Spinal cord (tissue), 10 donors: ENCODE results near the gene KRTAP4-9. TPM values are rescaled to one million over a fixed set of nuclear protein-coding genes. Genes with fewer than 3 reads are reported as not detected.
"Not testable (repeated sequence)": the region's sequence is repeated elsewhere in the genome, so short reads cannot be mapped to it uniquely, and the experiment has no call there.

ENCODE experiments used
- DNase-seq, 6 donors: peaks; one replicate each; pipeline versions ENCODE4 v3.0.0 to v3.0.0-alpha.2; 2013 to 2015; ENCODE audit warnings: low spot score in 6 of 6, low read depth in 4 of 6
- H3K27ac ChIP-seq: one replicate; pipeline ENCODE4 v1.5.1; 2013; ENCODE audit warnings: low read depth, low read length, control low read depth
- H3K27me3 ChIP-seq: one replicate; pipeline ENCODE4 v1.6.1; 2013; ENCODE audit warnings: low read length; ENCODE audit not compliant: control insufficient read depth, insufficient read depth
- H3K36me3 ChIP-seq: one replicate; pipeline ENCODE4 v1.6.1; 2013; ENCODE audit warnings: low read length; ENCODE audit not compliant: control insufficient read depth, insufficient read depth
- H3K4me1 ChIP-seq: one replicate; pipeline ENCODE4 v1.6.1; 2013; ENCODE audit warnings: low read length; ENCODE audit not compliant: control insufficient read depth, insufficient read depth
- H3K4me3 ChIP-seq: one replicate; pipeline ENCODE4 v1.5.1; 2013; ENCODE audit warnings: low read depth, low read length, control low read depth
- H3K9me3 ChIP-seq: one replicate; pipeline ENCODE4 v1.6.1; 2013; ENCODE audit warnings: low read length; ENCODE audit not compliant: control insufficient read depth, insufficient read depth
- WGBS: methylation state at CpG from one replicate; pipeline ENCODE4 v1.1.5; 2013; ENCODE audit warnings: missing lambda C conversion rate; ENCODE audit not compliant: insufficient coverage; 5-methylcytosine and 5-hydroxymethylcytosine counted together
- polyA plus RNA-seq, 2 donors: library from polyadenylated mRNA; unstranded; fragments of 120-200 nt; gene quantifications; one replicate each; pipeline ENCODE4 v1.2.1, GENCODE V29; 2013; ENCODE audit not compliant: insufficient read length in 2 of 2
- total RNA-seq, 2 donors: library from RNA; depleted of rRNA in 1 of 2; stranded (reverse); fragments of 120-200 nt in 1 of 2; fragments of >200 nt in 1 of 2; gene quantifications; one replicate each; pipeline versions ENCODE4 v1.2.3 to v1.2.4, GENCODE V29; 2013 to 2014
- donor health status: healthy.

The KRTAP4-9 gene
- total and polyA plus RNA-seq, 4 donors = not detected

DNA sequence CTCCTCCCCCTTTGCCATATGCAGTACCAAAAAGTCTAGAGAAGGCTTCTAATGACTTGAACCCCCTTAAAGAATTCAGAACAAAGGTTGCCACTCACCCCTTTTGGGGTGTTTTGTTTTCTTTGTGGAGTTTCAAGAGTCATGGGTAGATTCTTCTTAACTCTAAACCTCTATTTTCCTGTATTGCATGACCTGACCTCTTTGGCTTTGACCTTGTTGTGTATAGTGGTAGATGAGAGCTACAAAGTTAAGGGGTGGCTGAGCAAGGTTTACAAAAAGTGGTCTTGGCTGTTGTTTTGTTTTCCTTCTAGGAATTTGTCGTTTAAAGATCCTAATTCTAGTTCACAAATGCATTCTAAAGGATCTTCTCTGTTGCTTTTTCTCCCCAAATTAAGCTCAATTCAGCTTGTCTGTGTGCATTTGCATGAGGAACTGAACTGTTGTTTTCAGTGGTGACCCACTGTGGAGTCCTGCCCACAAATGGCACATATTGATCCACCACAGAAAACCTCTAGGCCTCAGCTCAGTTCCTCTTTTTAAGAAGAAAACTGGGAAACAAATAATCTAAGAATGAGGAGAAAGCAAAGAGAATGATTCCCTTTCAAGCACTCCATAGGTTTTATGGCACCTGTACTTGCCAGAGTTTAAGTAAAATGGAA is 3.7 kb downstream of the KRTAP4-9 start:
- not testable (repeated sequence) for H3K9me3 ChIP-seq, H3K27me3 ChIP-seq, H3K36me3 ChIP-seq, H3K4me3 ChIP-seq, H3K27ac ChIP-seq, DNase-seq, H3K4me1 ChIP-seq
- no CpG with 5 or more reads among the region's 1 CpG for WGBS

DNA sequence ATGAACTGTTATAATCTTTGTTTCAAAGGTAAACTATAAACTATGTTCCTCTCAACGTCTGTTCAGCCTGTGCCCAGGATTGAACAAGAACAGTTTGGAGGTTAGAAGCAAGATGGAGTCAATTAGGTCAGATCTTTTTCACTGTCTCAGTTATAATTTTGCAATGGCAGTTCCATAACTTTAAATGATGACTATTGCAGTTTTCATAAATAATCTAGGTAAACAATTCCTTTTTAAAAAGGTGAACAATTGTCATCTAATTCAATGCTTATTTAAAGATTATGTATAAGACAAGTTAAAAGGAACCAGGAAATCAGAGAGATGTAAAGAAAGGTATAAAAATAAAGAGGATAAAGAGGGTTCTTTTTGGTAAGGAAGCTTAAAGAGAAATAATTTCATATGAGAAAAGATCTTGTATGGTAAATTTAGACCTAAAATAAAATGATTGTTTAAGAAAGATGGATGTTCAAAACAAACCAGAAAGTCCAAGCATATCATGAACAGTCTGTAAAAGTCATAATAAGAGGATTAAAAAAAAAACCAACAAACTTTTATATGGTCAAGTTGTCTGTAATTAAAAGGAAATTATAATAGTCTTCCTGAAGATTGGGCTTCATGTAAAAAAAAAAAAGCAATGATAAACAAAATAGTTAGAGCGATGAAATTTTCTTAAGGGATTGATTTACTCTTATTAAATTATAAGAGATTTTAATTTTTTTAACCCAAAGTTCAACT is 6.1 kb downstream of the KRTAP4-9 start:
- H3K4me3 ChIP-seq = no peak overlapping the region
- peaks cover 2% of the 10 kb centered on the region for H3K9me3 ChIP-seq
- H3K27ac ChIP-seq = no peak overlapping the region
- H3K27me3 ChIP-seq = no peaks in the 10 kb centered on the region
- DNase-seq = no peak
- no peaks in the 10 kb centered on the region for H3K4me1 ChIP-seq
- WGBS = no CpG with 5 or more reads among the region's 2 CpGs
- H3K36me3 ChIP-seq = no peaks in the 10 kb centered on the region

DNA sequence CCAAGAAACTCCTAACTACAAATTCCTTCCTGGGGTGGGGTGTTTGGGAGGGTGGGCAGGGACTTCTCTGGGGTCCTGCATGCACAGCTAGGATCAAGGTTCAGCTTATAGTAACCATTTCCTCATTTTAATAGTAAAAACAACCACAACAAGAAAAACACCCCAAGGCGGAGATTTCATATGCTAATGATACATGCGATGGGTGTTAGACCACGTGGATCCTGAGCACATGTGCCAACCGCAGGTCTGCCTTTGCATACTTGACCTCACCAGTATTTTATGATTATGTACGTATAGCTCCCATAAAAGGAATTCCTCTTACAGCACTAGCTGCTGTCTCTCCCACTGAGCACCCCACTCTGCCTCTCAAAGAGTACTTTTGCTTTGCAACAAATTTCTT is 11.1 kb downstream of the KRTAP4-9 start:
- Histone ChIP-seq H3K9me3 (peaks cover 2% of the 10 kb centered on the region), H3K4me3 (no peak overlapping the region), H3K4me1 (no peaks in the 10 kb centered on the region), H3K27me3 (no peaks in the 10 kb centered on the region), H3K27ac (no peak overlapping the region), H3K36me3 (no peaks in the 10 kb centered on the region)
- 40% methylated on average over 2 of the region's 5 CpGs for WGBS
- DNase-seq = no peak

DNA sequence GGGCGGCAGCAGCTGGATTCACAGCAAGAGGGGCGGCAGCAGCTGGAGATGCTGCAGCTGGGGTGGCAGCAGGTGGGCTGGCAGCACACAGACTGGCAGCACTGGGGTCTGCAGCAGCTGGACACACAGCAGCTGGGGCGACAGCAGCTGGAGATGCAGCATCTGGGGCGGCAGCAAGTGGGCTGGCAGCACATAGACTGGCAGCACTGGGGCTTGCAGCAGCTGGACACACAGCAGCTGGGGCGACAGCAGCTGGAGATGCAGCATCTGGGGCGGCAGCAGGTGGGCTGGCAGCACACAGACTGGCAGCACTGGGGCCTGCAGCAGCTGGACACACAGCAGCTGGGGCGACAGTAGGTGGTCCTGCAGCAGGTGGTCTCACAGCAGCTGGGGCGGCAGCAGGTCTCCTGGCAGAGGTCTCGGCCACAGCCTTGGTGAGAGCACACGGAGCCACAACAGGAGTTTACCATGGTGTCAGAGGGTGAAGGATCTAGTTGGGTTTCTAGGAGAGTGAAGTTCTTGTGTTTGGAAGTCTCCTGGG is 12.7 kb downstream of the KRTAP4-9 start, which contains the start of gene KRTAP4-11:
Gene KRTAP4-11, minus strand, starts transcription at position 528 of the 541 bp plus-strand sequence. Its CDS starts 58 bp downstream, at position 470.
- not testable (repeated sequence) for H3K4me3 ChIP-seq, H3K27ac ChIP-seq, H3K27me3 ChIP-seq, H3K9me3 ChIP-seq, H3K4me1 ChIP-seq, H3K36me3 ChIP-seq, DNase-seq
- WGBS = 80% methylated on average over 8 of the region's 10 CpGs

DNA sequence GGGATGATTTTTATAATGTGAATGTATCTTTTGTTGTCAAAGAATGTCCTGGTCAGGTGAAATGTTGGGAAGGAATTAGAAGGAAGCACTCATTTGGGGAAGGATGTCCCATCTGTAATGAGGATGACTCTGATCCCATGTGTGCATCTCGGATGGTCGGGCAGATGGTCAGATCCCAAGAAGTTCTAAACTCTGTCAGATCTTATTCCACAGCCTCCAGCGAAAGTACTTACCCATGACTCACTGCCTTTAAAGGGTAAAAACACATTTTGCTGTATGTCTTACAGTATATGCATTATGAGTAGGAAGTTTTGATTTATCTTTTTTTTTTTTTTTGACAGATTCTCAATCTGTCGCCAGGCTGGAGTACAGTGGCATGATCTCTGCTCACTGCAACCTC is 13.5 kb downstream of the KRTAP4-9 start:
- H3K36me3 ChIP-seq = no peaks in the 10 kb centered on the region
- no peak overlapping the region for H3K4me3 ChIP-seq
- H3K27me3 ChIP-seq = no peaks in the 10 kb centered on the region
- H3K9me3 ChIP-seq = no peaks in the 10 kb centered on the region
- no peak overlapping the region for H3K27ac ChIP-seq
- no peaks in the 10 kb centered on the region for H3K4me1 ChIP-seq
- DNase-seq = no peak
- no CpG with 5 or more reads among the region's 4 CpGs for WGBS

DNA sequence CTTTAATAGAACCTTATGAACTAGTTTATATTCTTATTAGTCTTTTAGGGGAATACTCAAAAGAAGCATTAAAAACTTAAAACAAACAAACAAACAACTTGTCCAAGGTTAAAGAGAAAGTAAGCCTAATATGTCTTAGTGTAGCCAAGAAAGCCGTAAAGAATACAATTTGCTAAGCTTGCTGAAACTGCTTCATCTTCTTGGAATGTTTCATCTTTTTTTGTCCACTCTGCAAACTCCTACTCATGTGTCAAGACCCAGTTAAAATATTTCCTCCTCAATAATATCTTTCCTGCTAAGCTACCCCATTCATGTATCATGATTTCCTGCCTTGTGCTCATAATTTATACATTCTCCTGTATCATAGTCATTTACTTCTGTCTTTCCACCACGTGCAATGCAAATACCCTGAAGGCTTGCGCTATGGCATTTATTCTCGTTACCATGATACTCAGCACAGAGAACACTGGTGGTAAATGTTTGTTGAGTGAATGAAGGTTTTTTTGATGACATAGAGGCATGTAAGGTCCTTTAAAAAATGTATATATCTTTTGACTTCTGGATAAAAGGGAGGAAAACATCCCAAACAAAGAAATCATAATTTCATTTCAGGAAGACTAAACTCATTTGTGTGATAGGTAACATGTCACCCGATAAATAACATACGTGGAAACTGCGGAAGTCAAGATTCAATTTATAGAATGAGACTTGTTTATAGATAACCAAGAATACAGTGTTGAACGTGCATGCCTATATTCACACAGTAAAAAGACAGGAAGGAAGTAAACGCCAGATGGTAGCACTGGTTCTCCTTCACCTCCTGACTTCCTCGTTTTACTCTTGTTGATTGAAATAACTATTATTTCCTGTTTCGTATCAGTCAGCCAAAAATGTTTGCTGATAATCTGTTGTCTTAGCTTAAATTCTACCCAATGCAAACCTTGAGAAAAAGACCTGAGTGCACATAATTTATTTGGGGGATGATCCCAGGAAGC is 14.8 kb downstream of the KRTAP4-9 start:
- not testable (repeated sequence) for H3K27me3 ChIP-seq, H3K4me3 ChIP-seq, H3K9me3 ChIP-seq, H3K27ac ChIP-seq, DNase-seq, H3K4me1 ChIP-seq, H3K36me3 ChIP-seq
- no CpG with 5 or more reads among the region's 11 CpGs for WGBS

DNA sequence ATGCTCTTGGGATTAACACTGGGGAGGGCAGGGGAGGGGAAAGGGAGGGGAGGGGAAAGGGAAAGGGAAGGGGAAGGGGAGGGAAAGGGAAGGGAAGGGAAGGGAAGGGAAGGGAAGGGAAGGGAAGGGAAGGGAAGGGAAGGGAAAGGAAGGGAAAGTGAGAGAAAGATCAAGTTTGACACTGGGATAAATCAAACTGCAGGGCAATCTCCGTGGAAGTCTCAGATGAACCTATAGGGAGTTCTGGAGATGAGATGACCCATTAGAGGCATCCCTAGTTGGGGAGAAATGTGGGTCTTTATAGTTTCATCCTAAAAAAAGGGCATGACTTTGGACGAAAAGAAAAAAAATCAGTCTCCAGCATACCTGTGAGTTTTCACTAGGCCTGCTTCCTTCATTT is 16.6 kb downstream of the KRTAP4-9 start:
- no peak overlapping the region for H3K4me3 ChIP-seq
- H3K27ac ChIP-seq = no peak overlapping the region
- DNase-seq = no peak
- H3K4me1 ChIP-seq = no peaks in the 10 kb centered on the region
- H3K9me3 ChIP-seq = no peaks in the 10 kb centered on the region
- no peaks in the 10 kb centered on the region for H3K27me3 ChIP-seq
- no peaks in the 10 kb centered on the region for H3K36me3 ChIP-seq
- 100% methylated on average over 1 of the region's 2 CpGs for WGBS

DNA sequence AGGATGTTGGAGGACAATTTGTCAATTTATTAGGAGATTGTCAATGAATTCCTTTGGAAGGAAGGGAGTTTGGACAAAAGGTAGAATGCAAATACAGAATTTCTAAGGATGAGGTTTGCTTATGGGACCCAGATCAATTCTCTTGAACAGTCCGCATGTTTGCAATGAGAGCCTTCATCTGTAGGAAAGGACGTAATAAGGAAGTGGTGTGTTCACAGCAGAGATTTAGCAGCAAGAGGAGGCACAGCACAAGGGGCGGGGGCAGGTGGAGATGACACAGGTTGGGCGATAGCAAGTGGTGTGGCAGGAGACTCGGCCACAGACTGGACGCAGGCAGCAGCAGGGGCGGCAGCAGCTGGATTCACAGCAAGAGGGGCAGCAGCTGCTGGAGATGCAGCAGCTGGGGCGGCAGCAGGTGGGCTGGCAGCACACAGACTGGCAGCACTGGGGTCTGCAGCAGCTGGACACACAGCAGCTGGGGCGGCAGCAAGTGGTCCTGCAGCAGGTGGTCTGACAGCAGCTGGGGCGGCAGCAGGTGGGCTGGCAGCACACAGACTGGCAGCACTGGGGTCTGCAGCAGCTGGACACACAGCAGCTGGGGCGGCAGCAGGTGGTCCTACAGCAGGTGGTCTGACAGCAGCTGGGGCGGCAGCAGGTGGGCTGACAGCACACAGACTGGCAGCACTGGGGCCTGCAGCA is 18.3 kb downstream of the KRTAP4-9 start:
- H3K27me3 ChIP-seq, H3K27ac ChIP-seq, H3K36me3 ChIP-seq, H3K4me1 ChIP-seq, DNase-seq, H3K9me3 ChIP-seq, H3K4me3 ChIP-seq: not testable (repeated sequence)
- WGBS = 84% methylated on average over 11 of the region's 12 CpGs

DNA sequence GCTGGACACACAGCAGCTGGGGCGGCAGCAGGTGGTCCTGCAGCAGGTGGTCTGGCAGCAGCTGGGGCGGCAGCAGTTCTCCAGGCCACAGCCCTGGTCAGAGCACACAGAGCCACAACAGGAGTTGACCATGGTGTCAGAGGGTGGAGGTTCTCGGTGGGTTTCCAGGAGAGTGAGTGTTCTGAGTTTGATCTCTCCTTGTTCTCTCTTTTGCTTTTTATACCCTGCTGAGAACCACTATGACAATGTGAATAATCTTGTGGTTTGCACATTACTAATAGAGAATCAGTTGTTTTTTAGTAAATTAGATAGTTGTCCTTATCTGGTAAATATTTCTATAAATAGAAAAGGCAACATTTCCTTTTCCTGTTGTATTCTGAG is 18.8 kb downstream of the KRTAP4-9 start, which contains the start of gene KRTAP4-12:
Gene KRTAP4-12, minus strand, starts transcription at position 192 of the 381 bp plus-strand sequence. Its CDS starts 60 bp downstream, at position 132.
- 45% methylated on average over 2 of the region's 3 CpGs for WGBS
- not testable (repeated sequence) for H3K27ac ChIP-seq, H3K4me3 ChIP-seq, H3K9me3 ChIP-seq, H3K4me1 ChIP-seq, H3K36me3 ChIP-seq, H3K27me3 ChIP-seq, DNase-seq
